Esophagus squamous epithelium (tissue), 5 donors: ENCODE measurements around the gene SFT2D2. TPM values are rescaled to one million over a fixed set of nuclear protein-coding genes. Genes with fewer than 3 reads are reported as not detected.

Experiments used
- DNase-seq: peaks from one replicate; lab custom pipeline; 2025; lab: John Stamatoyannopoulos, UW
- H3K27ac ChIP-seq, 4 donors: fragments of 200-600 bp; sonication (generic); one replicate each; pipeline ENCODE4 v1.5.1; 2016 to 2019; ENCODE audit warnings: mild to moderate bottlenecking in 1 of 4
- H3K27me3 ChIP-seq, 4 donors: fragments of 200-600 bp; sonication (generic); 1 replicate in 3 of 4; 2 replicates in 1 of 4; pipeline versions ENCODE4 v1.5.1 to v1.6.0; 2017 to 2021; ENCODE audit warnings: antibody characterized with exemption in 1 of 4
- H3K36me3 ChIP-seq, 3 donors: fragments of 200-600 bp; sonication (generic); one replicate each; pipeline ENCODE4 v1.5.1; 2016 to 2019
- H3K4me1 ChIP-seq, 3 donors: fragments of 200-600 bp; sonication (generic); one replicate each; pipeline ENCODE4 v1.5.1; 2017 to 2019
- H3K4me3 ChIP-seq, 4 donors: fragments of 200-600 bp; sonication (generic); 1 replicate in 3 of 4; 2 replicates in 1 of 4; pipeline ENCODE4 v1.5.1; 2016 to 2019; ENCODE audit warnings: mild to moderate bottlenecking in 2 of 4, moderate library complexity in 1 of 4
- H3K9me3 ChIP-seq, 3 donors: fragments of 200-600 bp; sonication (generic); one replicate each; pipeline ENCODE4 v1.5.1; 2016 to 2019
- POLR2A ChIP-seq, 4 donors: fragments of 450-650 bp; IDR thresholded peaks; one replicate each; pipeline ENCODE4 v1.6.1; 2017; ENCODE audit warnings: antibody characterized with exemption in 4 of 4, mild to moderate bottlenecking in 4 of 4, moderate library complexity in 3 of 4
- WGBS, 2 donors: methylation state at CpG; one replicate each; pipeline ENCODE4 v1.1.5; 2018; 5-methylcytosine and 5-hydroxymethylcytosine counted together
- intact Hi-C: fragments of 100-400 bp; cut with DNase I; formaldehyde crosslinking; loops from one replicate; pipeline ENCODE4 v1.15.0; 2022
- total RNA-seq, 4 donors: library from RNA; depleted of rRNA; stranded (reverse); fragments of >200 nt; gene quantifications; one replicate each; pipeline ENCODE4 v1.1.0, GENCODE V29; 2016
- TF ChIP-seq, protein P1 (sequence below), 6 experiments: fragments of 450-650 bp in 4 of 6; fragments of 200-600 bp in 2 of 6; sonication (generic) in 2 of 6; IDR thresholded peaks; one replicate each; pipeline ENCODE4 v1.5.1; 2016 to 2019; ENCODE audit warnings: antibody characterized with exemption in 6 of 6, mild to moderate bottlenecking in 4 of 6, moderate library complexity in 4 of 6
- donor health status: DM: yes; HTN: yes; CAD: no.

SFT2D2 gene
- total RNA-seq, 4 donors from 2014 or later: 34.0 to 44.1 (median 40.1) TPM

- intact Hi-C loops: no loop called here
- no peaks in the 10 kb centered on the region for H3K9me3 ChIP-seq
- H3K36me3 ChIP-seq: no peaks in the 10 kb centered on the region
- H3K27me3 ChIP-seq: no peaks in the 10 kb centered on the region
- 89 to 90% methylated on average over 4 of the region's 4 CpGs for WGBS, 2 donors
- no peak for DNase-seq
- peaks cover 0 to 15% (median 0%) of the 10 kb centered on the region in 3 donors for H3K4me1 ChIP-seq
- H3K27ac ChIP-seq: no peak overlapping the region
- no peak overlapping the region for H3K4me3 ChIP-seq
- no peak for TF ChIP-seq POLR2A (IDR thresholded peaks at IDR 0.05)
- TF ChIP-seq, protein P1, sequence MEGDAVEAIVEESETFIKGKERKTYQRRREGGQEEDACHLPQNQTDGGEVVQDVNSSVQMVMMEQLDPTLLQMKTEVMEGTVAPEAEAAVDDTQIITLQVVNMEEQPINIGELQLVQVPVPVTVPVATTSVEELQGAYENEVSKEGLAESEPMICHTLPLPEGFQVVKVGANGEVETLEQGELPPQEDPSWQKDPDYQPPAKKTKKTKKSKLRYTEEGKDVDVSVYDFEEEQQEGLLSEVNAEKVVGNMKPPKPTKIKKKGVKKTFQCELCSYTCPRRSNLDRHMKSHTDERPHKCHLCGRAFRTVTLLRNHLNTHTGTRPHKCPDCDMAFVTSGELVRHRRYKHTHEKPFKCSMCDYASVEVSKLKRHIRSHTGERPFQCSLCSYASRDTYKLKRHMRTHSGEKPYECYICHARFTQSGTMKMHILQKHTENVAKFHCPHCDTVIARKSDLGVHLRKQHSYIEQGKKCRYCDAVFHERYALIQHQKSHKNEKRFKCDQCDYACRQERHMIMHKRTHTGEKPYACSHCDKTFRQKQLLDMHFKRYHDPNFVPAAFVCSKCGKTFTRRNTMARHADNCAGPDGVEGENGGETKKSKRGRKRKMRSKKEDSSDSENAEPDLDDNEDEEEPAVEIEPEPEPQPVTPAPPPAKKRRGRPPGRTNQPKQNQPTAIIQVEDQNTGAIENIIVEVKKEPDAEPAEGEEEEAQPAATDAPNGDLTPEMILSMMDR (IDR thresholded peaks at IDR 0.05): no peak
Observed at GRCh38 chr1:168285971-168286927, 60.4 kb downstream of the SFT2D2 start.

DNA sequence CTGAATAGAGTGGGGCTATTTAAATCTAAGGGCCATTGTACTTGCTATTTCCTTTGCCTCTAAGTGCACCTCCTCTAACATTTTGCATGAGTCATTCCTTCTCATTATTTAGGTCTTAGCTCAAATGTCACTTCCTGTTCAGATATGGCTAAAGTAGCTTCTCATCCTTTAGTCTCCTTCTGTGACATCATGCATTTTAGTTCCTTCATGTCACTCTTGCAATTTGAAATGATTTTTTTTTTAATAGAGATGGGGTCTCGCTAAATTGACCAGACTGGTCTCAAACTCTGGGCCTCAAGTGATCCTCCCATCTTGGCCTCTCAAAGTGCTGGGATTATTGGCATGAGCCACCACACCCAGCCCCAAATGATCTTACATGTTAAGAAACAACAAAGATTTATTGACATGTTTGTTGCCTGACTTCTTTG lies 61.4 kb downstream of the SFT2D2 start:
- Histone ChIP-seq H3K4me1 (peaks cover 0 to 15% (median 0%) of the 10 kb centered on the region in 3 donors), H3K27me3 (no peaks in the 10 kb centered on the region), H3K4me3 (no peak overlapping the region), H3K9me3 (no peaks in the 10 kb centered on the region), H3K36me3 (no peaks in the 10 kb centered on the region), H3K27ac (no peak overlapping the region)
- no peak for DNase-seq
- WGBS, 2 donors: 95 to 100% methylated on average over 1 of the region's 1 CpG
- TF ChIP-seq, protein P1 (IDR thresholded peaks at IDR 0.05): no peak
- no peak for TF ChIP-seq POLR2A (IDR thresholded peaks at IDR 0.05)
- intact Hi-C loops: no loop called here

DNA sequence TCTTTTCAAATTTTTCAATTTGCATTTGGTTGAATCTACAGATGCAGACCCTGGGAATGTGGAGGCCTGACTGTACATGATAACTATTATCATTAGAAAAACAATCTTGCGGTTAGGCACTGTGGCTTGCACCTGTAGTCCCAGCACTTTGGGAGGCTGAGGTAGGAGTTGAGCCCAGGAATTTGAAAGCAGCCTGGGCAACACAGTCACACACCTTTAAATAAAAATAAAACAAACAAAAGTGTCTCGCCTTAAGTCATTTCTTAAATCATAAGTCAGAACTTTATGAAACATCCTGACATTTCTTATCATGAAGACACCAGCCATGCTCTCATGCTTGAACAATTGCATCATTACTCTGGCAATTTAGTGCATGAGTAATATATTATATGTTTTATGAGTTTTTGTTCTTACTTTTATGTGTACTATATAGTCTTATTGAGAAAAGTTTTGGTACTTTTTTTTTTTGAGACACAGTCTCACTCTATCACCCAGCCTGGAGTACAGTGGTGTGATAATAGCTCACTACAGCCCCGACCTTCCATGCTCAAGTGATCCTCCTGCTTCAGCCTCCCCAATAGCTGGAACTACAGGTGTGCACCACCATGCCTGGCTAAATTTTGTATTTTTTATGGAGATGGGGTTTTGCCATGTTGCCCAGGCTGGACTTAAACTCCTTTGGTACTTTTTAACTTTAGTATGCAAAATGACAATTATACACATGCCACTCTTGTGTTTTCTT lies 62.7 kb downstream of the SFT2D2 start:
- WGBS, 2 donors: 85 to 95% methylated on average over 3 of the region's 3 CpGs
- intact Hi-C loops: no loop called here
- H3K4me3 ChIP-seq: no peak overlapping the region
- peaks cover 0 to 15% (median 0%) of the 10 kb centered on the region in 3 donors for H3K4me1 ChIP-seq
- no peak for DNase-seq
- TF ChIP-seq, protein P1 (IDR thresholded peaks at IDR 0.05): no peak
- no peak for TF ChIP-seq POLR2A (IDR thresholded peaks at IDR 0.05)
- H3K27ac ChIP-seq: no peak overlapping the region
- H3K27me3 ChIP-seq: no peaks in the 10 kb centered on the region
- H3K9me3 ChIP-seq: no peaks in the 10 kb centered on the region
- H3K36me3 ChIP-seq: no peaks in the 10 kb centered on the region

DNA sequence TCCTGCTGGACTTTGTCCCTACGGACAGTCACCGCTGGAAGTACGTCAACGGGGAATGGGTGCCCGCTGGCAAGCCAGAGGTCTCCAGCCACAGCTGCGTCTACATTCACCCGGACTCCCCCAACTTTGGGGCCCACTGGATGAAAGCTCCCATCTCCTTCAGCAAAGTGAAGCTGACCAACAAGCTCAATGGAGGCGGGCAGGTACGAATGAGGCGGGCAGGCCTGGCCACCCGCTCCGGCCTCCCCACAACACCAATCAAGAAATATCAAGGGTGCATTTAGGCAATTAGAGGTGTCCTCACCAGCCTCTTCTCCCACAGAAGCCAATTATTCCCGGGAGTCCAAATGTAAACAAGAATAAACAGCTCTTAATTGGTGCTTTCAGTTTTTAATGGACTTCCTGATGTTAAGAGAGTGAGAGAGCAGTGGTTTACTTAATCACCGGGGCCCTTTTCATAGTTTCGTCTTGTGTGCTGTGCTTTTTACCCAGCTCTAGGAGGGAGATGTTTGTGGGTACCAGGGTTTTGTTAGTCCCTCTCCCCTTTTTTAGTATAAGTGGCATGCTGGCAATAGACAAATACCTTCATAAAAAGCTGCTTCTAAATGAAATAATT lies 65.5 kb downstream of the SFT2D2 start:
- Histone ChIP-seq H3K27ac (no peak overlapping the region), H3K27me3 (no peaks in the 10 kb centered on the region), H3K9me3 (no peaks in the 10 kb centered on the region), H3K4me1 (peaks cover 0 to 4% (median 0%) of the 10 kb centered on the region in 3 donors), H3K4me3 (no peak overlapping the region), H3K36me3 (no peaks in the 10 kb centered on the region)
- intact Hi-C loops: no loop called here
- 71 to 85% methylated on average over 3 to 12 of the region's 15 CpGs for WGBS, 2 donors
- no peak for DNase-seq
- TF ChIP-seq, protein P1 (IDR thresholded peaks at IDR 0.05): no peak
- TF ChIP-seq POLR2A (IDR thresholded peaks at IDR 0.05): no peak
